ENCODE data around the gene GRB2.

GRB2 gene

DNA sequence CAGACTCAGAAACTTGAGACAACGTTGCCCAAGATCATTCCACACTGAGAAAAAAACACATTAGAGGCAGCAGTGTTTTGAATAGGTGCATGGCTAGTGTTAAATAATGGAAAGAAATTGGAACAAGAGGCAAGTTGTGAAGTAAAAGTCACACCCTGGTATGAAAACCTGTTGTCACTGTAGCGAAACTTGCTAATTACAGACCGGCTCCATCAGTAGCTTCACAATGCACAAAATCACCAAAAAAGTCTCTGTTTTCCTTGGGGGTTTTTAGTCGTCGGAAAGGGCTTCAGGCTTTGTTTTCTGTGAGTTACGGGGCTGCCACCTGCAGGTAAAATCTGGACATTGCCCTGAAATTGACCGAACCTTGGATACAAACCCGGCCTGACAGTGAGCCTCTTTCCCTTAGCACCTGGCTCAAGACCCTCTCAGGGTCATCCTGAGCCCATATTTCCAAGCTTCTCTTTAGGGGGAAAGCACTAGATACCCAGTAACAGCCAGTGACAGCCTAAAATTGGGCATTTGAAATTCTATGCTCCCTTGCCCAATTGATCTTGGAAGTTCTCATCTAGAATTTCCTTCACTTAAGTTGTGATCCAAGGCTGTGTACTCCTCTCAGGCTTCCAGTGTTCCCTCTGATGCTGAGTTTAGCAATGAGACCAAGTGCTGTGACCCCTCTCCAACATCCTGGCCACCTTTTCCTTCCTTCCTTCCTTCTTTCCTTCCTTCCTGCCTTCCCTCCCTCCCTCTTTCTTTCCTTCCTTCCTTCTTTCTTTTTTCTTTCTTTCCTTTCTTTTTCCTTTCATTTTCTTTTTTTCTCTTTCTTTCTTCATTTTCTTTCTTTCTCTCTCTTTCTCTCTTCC lies 7.2 kb upstream of the GRB2 start:
- no peak for DNase-seq

DNA sequence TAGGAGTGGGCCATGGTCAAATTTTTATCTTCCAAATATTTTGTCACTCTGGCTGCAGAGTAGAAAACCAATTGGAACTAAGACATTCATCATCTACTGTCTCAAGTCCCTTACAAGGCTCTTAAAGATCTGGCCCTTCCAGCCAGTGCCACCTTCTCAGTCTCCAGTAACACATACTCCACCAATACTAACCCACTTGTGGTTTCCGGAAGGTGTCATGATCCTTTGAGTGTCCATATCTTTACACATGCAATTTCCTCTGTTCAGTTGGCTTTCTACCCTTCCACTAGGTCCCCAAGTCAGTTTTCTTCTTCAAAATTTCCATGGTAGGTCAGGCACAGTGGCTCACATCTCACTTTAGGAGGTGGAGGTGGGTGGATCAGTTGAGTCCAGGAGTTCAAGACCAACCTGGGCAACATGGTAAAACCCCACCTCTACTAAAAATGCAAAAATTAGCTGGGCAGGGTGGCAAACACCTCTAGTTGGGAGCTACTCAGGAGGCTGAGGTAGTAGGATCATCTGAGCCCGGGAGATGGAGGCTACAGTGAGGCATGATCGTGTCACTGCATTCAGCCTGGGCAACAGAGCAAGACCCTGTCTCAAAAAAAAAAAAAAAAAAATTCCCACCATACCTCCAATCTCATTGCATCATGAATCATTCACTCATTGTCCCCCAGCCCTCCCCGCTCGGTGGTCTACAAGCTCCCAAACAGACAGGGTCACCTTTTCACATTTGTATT lies 6.0 kb upstream of the GRB2 start:
- no peak for DNase-seq

DNA sequence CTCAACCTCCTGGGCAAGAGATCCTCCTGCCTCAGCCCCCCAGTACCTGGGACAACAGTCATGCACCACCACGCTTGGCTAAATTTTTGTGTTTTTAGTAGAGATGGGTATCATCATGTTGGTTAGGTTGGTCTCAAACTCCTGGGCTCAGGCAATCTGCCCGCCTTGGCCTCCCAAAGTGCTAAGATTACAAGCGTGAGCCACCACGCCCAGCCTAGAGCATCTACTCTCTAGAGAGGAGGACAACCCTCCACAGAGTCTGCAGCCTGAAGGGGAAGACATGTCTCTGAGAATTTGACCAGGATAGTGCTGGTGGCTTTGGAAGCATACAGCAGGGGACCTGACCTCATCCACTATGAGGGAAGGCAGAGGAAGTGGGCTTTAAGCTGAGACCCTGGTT lies 4.7 kb upstream of the GRB2 start:
- DNase-seq = no peak

DNA sequence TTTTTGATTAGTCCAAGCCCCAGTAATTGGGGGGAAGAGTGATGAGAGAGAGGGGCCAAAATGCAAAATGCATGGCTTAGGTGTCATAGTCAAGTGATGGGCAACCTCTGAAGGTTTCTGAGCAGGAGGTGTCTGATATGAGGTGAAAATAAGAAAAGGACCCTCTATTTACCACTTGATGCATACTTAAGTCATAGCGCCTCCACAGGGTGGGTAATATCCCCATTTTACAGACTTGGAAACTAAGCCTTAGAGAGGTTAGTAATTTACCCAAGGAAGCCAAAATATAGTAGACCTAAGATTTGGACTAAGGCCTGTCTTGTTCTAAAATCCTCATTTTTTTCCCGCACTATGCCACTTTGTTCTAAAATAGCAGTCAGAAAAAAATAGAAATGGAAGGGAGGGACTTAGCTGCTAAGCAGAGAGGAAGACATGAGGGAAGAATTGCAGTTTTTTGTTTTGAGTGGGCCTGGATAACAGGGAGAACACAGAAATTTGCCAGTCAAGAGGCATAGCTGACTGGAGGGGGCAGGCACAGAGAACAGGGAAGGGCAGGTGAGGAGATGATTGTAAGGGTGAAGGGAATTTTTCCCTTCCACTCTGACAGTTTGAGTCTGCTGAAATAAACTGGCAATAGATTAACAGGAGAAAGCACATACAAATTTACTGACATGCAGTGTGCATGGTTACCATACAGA lies 2.3 kb upstream of the GRB2 start:
- no peak for DNase-seq

DNA sequence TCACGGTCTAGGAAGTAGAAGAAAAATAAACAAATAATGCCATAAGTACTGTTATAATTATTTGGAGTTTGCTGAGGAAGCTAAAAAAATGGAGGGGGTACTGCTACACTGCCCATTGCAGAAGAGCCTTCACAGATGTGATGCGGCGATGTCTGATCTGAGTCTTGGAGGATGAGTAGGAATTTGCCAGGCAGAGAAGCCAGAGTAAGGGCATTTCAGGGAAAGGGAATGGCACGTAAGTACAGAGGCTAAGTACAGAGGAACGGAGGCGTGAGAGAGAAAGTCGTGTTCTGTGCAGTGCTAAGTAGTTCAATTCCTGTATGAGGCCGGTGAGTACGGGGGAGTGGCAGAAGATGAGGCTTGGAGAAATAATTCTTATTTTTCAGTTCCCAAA lies 741 bp upstream of the GRB2 start:
- no peak for DNase-seq

DNA sequence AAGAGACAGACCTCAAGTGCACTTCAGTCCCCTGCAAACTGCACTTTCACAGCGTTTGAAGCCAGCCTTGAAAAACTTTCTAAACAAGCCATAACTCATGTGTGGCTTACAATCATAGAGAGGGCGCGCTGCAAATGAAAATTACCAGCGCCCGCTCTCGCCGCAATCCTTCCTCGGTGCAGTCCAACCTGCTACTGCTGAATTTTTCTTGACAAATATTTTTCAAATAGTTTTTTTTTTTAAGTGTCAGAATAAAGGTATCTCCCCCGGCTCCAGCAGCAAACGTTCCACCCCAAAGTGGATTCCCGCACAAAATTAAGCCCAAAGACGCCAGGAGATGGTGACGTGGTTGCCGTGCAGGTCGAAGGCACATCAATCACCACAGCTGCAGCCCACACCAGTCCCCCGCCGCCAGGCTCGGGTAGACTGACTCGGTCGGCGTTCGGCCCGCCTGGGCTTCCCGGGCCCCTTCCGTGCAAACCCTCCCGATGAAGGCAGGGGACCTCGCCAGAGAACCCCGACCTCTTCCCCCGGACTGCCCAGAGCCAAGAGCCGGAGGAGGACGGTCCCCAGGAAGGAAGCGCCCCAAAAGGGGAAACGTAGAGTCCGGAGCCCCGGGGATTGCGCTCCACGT lies 630 bp downstream of the GRB2 start:
- no peak for DNase-seq

DNA sequence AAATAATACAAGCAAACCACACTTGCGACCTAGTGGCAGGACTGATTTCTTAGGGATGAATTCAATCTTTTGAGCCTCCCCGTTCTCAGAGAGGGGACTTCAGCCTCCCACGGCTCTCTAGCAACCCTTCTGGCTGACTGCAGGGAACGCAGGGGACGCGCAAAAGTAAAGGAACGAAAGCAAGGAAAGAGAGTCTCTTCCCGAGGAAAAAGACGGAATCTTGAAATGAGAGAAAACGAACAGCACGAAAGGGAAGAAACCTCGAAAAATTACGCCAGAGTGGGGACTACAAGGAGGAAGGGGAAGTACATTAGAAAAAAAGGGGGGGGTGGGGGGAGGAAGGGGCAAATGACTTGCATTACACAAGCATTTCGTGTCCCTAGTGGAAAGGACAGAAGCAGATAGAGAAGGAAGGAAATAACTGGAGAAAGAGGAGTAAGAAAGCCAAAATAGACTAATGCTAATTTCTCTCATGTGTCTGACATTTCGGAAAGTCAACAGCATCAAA lies 1.2 kb downstream of the GRB2 start:
- DNase-seq = no peak

DNA sequence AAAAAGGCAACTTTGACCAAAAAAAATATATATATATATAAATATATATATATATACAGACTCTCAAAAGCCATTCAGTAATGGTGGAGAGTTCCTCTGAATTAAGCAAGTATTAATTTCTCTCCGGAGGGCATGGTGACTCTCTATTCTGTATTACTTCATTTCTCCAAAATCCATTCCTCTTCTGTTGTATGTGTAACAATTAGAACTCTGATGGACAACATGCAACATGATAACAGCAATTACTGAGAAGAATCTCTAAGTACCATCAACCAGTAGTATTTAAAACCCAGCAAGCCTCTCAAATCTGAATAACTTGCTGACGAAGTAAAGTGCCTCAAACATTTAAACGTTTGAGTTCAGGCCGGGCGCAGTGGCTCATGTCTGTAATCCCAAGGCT lies 2.3 kb downstream of the GRB2 start:
- no peak for DNase-seq

DNA sequence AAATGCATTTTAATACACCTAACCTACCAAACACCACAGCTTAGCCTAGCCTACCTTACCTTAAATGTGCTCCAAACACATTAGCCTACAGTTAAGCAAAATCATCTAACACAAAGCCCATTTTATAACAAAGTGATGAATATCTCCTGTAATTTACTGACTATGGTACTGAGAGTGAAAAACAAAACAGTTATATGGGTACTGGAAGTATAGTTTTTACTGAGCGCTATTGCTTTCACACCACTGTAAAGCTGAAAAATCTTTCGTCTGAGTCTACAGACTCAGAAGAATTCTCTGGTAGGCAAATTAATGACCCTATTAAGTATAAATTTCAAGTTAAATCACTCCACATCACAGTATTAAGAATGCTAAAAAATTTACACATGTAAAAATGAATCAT lies 3.5 kb downstream of the GRB2 start:
- DNase-seq = no peak

DNA sequence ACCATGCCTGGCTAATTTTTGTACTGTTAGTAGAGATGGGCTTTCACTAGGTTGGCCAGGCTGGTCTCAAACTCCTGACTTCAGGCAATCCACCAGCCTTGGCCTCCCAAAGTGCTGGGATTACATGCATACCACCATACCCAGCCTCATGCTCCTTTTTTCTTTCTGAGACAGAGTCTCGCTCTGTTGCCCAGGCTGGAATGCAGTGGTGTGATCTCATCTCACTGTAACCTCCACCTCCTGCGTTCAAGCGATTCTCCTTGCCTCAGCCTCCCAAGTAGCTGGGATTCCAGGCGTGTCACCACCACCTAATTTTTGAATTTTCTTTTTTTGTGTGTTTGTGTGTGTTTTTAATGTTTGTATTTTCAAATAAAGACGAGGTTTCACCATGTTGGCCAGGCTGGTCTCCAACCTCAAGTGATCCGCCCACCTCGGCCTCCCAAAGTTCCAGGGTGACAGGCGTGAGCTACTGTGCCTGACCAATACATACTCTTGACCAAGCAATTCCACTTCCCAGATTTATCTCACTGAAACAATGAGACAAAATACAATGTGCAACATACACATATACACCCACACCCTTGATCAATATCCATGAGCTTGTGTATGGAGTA lies 5.0 kb downstream of the GRB2 start:
- DNase-seq = no peak

DNA sequence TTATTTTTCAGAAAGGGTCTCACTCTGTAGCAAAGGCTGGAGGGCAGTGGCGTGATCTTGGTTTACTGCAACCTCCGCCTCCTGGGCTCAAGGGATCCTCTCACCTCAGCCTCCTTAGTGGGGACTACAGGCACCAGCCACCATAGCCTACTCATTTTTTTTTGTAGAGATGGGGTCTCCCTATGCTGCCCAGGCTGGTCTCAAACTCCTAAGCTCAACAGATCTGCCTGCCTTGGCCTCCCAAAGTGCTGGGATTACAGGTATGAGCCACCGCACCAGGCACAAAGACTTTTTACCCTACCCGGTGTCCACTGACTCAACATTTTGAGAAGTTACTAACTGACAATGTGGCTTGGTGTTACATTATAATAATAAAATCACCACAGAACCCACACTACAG lies 7.2 kb downstream of the GRB2 start:
- DNase-seq = no peak

DNA sequence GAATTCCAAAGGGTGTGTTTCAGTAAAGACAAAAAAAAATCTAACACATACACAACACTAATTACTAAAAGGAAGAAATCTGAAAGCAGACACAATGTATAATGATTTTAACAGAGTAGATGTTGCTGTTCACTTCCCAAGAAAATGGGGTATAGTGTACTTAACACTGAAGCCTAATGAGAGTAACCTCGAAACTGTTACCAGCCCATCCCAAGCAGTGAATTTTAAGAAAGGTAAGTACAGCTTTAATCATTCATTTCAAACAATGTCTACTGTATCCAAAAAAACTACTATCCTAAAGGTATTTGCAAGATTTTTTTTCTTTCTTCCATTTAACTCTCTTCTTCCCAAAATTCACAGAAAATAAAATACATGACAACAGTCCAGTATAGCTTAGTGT lies 8.3 kb downstream of the GRB2 start:
- DNase-seq = no peak

DNA sequence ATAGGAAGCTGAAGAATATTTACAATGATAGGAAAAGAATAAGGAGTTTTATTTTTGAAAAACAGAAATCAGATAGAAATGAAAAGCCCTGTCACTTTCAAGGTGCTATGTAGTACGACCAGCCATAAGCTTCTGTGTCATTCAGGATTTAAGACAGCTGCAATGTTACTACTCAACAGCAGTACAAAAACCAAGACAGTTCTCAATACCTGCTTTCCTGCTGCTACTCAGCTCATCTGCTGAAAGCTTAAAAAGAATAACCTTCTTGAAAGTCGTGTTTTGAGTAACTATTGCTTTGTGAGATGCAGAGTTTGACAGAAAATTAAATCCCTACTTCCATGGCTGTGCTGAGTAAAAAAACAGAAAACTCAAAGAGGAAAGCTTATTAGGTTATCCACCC lies 8.7 kb downstream of the GRB2 start:
- no peak for DNase-seq

DNA sequence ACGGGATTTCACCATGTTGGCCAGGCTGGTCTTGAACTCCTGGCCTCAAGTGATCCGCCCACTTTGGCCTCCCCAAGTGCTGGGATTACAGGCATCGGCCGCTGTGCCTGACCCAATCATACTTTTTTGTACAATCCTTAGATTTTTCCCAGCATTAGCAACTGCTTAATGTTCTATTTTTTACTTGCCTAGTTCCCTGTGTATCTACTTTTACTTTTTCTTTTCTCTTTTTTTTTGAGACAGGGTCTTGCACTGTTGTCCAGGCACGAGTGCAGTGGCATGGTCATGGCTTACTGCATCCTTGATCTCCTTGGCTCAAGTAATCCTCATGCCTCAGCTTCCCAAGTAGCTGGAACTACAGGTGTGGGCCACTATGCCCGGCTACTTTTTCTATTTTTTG lies 9.5 kb downstream of the GRB2 start:
- DNase-seq = no peak

DNA sequence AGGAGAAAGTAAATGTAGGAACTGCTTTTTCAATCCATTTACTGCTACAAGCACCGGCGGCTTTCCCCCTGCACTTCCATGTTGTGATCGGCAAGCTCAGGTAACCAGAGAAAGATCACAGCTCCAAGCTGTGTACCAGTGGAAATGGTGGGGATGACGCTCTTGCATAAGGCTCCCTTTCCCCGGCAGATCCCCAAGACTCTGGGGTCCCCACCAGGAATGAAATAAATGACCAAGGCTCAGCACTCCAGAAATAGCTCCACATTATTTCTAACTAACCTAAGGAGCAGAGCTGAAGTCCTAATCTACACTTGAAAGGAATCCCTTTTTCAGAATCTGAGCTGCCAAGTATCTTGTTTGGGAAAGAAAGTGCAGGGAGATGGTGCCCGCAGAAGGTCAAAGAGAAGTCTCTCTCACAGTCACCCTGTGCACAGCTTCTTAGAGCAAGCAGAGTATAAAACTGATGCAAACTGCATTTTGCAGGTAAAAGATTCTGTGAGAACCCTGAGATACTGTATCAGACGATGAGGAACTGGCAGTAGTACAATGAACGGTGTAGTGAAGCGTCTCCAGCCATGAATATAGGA lies 11.1 kb downstream of the GRB2 start:
- DNase-seq = no peak

DNA sequence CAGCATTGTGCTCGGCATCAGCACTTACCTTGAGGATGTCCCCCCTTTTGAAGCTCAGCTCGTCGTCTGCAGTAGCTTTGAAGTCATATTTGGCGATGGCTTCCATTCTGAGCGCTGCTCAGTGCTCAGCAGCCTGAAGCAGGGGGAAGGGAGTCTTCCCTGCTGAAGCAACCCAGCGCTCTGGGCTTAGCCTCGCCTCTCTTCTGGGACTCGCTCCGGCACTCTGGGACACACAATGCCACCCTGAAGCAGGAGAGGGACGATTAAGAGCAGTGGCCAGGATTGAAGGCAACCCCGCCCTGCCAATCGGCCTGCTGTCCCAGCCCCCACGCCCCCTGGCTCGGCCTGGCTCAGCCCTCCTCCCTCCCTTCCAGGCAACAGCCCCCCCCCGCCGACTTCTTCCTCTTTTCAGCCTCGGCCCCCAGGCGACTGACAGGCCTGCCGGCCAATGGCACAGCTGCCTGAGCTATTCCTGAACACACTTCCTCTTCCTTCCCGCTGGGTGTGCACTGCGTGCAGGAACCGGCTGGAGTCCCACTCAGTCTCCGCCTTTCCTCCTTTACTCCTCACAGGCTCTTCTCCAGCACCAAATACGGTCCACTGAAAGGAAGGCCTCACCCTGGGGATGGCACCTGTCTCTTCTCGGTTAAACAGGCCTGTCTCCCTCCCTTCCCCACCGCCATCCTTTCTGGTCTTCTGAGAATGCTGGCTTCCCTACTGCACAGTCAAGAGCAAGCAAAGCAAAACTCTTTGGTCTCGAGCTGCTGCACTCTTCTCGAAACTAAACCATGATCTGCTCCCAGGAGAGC lies 11.8 kb downstream of the GRB2 start:
- DNase-seq = peak; percentile 85 to 98

DNA sequence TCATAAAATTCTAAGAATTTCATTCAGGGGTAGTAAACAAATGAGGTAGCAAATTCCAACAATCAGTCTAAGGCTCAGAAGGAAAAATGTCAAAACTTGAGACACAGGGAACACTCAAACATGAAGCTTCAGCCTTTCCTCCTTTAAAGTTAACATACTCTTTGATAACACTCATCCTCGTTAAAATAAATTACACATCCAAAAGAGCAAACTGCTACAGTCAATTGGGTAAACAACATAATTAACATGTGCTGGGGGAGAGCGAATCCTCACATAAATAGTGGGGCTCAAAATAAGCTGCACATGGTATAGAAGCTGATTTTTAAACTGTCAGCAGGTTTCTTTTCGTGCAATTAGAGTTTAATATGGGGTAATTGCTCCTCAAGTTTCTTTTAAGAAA lies 12.9 kb downstream of the GRB2 start:
- no peak for DNase-seq

DNA sequence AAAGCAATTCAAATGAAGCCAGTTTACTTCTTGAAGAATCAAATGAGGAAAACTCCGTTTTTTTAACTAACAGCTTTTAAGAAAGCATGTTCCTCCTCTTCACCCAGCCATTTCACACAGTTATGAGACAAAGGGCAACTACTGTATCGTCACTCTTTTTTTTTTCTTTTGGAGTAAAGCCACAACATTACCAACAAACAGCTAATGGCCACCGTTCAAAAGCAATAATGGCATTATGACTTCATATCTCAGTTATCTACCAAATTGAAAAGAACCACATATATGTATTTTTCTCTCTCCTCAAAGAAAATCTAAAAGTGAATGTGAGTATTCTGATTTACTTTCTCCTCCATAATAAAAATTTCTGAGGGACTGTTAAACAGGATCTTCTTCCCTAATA lies 14.5 kb downstream of the GRB2 start:
- DNase-seq = no peak

DNA sequence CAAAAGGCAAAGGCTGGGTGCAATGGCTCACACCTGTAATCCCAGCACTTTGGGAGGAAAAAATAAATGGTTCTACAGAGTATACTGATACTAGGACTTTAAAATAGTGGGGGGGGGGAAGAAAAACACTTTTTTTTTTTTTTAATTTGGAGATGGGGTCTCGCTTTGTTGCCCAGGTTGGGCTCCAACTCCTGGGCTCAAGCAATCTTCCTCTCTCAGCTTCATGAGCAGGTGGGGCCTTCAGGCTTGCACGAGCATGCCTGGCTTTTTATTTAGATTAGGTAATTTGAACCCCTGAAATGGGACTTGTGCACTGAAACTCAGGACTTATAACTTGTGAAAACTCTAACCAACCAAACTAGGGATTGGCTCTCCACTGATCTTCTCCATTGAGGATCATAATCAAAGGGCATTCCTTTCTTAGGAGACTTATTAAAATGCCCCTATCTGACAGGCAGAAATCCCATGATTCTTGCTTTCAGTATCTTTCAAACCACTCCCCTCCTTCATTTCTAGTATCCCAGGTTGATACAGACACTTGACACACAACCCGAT lies 16.9 kb downstream of the GRB2 start:
- DNase-seq = no peak

DNA sequence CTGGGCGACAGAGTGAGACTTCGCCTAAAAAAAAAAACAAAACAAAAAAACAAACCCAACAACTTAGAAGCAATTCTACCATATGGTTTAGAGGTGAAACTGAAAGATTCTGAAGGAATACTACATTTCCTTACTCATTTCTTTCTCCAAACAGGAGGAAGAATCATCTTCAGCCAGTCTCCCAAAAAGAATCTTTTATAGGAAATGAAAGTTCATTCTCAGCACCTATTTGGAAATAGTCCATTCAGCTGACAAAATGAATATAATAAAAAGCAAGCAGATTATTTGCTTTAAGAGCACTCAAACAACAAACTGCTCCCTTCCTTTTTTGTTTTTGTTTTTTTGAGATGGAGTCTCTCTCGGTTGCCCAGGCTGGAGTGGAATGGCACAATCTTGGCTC lies 17.7 kb downstream of the GRB2 start:
- no peak for DNase-seq

DNA sequence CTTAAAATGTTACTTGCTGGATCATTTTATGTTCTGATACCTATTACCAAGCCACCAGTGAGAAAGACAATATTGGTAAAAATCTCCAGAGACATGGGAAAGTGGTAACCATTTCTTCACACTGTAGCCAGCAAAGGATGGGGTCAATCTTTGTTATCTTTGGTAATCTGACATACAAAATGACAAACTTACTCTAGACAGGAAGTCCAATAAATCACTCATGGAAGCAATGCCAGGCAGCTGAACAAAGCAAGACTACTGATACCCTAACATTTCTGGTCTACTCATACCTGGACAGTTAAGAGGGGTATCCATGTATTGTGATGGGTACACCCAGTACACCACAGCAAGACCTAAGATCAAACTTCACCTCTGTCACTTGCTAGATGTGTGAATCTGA lies 19.0 kb downstream of the GRB2 start:
- no peak for DNase-seq

All from cerebellar nuclear complex (tissue), 1 donor.